ENCODE results near the gene OR2G3.

DNA sequence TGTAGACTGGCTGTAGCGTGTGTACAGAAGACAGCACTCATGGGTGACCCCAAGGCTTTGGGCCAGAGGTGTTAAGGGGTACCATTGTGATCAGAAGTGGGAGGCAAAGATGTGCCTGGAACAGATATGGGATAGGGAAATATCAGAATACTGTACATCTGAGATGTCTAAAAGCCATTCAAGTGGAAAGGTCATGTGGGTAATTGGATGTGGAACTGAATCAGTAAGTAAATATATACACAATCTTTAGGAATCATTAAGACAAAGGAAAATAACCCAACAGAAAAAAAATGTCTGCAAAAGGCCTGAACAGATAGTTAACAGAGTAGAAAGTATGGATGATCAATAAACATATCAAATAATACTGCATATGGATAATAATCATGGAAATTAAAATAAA lies 47.7 kb downstream of the OR2G3 start:
- TF ChIP-seq, protein P1, sequence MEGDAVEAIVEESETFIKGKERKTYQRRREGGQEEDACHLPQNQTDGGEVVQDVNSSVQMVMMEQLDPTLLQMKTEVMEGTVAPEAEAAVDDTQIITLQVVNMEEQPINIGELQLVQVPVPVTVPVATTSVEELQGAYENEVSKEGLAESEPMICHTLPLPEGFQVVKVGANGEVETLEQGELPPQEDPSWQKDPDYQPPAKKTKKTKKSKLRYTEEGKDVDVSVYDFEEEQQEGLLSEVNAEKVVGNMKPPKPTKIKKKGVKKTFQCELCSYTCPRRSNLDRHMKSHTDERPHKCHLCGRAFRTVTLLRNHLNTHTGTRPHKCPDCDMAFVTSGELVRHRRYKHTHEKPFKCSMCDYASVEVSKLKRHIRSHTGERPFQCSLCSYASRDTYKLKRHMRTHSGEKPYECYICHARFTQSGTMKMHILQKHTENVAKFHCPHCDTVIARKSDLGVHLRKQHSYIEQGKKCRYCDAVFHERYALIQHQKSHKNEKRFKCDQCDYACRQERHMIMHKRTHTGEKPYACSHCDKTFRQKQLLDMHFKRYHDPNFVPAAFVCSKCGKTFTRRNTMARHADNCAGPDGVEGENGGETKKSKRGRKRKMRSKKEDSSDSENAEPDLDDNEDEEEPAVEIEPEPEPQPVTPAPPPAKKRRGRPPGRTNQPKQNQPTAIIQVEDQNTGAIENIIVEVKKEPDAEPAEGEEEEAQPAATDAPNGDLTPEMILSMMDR (IDR thresholded peaks at IDR 0.05; ENCODE audit: extremely low read depth in 1 of 2, insufficient read depth in 1 of 2, low read depth in 1 of 2, low read length in 2 of 2) = no peak
- no peak for TF ChIP-seq POLR2AphosphoS5 (IDR thresholded peaks at IDR 0.05; ENCODE audit: insufficient read depth, low read depth, low read length)
